GM13976 (cell line): ENCODE data around the gene PLCB1.
"Not testable (repeated sequence)": the region's sequence is repeated elsewhere in the genome, so short reads cannot be mapped to it uniquely, and the experiment has no call there.

Experiments
- DNase-seq: peaks from one replicate; pipeline ENCODE4 v3.0.0; 2012; ENCODE audit warnings: low spot score
- in situ Hi-C: fragments of 300-500 bp; cut with MboI; formaldehyde crosslinking; loops from one replicate; pipeline ENCODE4 v1.12.0; 2022; ENCODE audit warnings: low sequenced_read_pairs, mixed read lengths, inconsistent platforms; ENCODE audit not compliant: unreplicated experiment
- TF ChIP-seq, protein P1 (sequence below): IDR thresholded peaks from 2 replicates; pipeline ENCODE4 v1.5.1; 2012; ENCODE audit warnings: borderline replicate concordance, mild to moderate bottlenecking; ENCODE audit not compliant: insufficient read depth; ENCODE audit errors: extremely low read depth, missing control alignments, control extremely low read depth

PLCB1 gene

DNA sequence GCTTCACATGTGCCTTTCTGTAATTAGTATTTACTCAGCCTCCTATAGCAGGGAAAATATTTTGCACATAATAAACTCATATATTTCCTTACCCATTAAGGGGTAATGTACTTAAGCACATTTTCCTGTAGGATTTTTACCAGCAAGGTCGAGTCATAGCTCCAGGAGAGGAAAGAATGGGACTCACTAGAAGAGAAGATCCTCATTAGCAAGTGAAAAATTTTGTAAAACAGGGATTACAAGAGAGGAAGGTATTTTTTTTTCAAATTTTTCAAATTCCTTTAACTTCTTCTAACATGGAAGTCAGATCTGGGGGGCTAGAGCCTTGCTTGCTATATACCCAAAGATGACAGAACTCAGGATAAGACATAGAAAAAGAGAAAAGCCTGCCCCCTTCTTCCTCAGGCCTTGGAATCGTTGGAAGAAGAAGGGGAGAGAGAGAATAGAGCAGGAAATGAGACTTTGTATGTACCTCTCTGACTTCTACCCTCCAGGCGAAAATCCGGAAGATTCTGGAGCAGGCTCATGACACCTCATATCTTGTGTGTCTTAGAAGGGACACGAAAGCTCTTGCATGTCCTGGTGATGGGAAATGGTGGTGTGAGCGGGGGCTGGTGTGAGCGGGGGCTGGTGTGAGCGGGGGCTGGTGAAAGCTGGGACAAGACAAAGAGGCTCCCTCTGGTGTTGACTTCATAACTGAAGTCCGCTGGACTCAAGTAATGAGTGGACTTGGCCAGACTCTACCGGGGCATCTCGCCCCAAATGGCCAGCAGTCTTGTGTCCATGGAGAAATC is 679.9 kb downstream of the PLCB1 start:
- in situ Hi-C loops = no loop called here
- TF ChIP-seq, protein P1, sequence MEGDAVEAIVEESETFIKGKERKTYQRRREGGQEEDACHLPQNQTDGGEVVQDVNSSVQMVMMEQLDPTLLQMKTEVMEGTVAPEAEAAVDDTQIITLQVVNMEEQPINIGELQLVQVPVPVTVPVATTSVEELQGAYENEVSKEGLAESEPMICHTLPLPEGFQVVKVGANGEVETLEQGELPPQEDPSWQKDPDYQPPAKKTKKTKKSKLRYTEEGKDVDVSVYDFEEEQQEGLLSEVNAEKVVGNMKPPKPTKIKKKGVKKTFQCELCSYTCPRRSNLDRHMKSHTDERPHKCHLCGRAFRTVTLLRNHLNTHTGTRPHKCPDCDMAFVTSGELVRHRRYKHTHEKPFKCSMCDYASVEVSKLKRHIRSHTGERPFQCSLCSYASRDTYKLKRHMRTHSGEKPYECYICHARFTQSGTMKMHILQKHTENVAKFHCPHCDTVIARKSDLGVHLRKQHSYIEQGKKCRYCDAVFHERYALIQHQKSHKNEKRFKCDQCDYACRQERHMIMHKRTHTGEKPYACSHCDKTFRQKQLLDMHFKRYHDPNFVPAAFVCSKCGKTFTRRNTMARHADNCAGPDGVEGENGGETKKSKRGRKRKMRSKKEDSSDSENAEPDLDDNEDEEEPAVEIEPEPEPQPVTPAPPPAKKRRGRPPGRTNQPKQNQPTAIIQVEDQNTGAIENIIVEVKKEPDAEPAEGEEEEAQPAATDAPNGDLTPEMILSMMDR = no peak
- DNase-seq = no peak

DNA sequence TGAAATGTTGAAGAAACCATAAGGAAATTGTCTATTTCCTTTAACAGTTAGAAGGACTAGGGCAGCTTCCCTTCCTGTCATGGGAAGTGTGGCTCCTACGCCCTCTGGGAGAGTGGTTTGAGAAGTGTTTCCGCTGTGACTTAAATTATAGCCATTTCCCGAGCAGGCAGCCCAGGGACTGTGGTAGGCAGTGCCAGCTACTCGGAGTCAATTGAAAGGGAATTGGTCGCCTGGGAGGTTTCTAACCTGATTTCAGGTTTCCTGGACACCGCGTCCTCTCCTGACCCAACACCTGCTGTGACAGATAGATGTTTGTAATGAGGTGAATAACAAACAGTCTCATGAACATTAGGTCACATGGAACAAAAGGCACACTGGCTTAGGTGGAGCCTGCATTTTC is 680.8 kb downstream of the PLCB1 start:
- no peak for DNase-seq
- TF ChIP-seq, protein P1 = no peak
- in situ Hi-C loops = no loop called here

DNA sequence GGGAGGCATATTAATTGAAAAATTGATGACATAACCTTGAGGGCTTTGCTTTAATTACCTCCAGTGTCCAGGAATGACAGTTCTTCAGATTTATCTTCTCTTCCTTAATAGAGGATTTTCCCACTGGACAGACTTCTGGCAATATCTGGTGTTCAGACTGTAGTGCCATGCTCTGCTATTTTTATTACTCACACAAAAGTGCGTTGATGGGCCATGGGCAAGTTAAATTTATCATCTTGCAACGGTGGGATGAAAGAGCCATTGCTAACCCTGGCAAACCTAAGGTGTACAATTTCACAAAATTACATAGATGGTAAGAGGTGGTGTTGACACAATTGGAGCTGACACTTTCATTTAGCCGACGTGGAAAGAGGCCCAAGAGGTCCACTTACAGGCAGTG is 683.1 kb downstream of the PLCB1 start:
- TF ChIP-seq, protein P1 = no peak
- in situ Hi-C loops = no loop called here

DNA sequence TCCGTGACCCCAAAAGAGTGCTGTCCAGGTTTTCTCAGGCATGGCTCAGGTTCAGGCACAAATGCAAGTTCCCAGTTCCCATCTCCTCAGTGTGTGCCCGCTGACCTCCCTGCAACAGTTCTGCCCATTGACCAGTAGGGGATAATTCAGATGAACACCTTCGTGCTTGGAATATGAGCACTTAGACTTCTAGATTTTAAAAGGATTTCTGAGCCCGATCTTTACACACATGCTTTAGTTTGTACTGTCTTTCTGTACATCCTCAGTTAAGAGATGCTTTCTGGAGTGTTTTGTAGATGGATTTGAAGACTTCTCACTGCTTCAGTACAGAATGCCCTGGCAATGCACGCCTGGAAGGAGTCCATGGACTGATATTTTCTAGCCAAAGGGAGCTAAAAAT is 697.2 kb downstream of the PLCB1 start:
- TF ChIP-seq, protein P1 = no peak
- no peak for DNase-seq
- in situ Hi-C loops = no loop called here

More for the DNA sequence above, 683.1 kb downstream of the PLCB1 start:
- DNase-seq = no peak

DNA sequence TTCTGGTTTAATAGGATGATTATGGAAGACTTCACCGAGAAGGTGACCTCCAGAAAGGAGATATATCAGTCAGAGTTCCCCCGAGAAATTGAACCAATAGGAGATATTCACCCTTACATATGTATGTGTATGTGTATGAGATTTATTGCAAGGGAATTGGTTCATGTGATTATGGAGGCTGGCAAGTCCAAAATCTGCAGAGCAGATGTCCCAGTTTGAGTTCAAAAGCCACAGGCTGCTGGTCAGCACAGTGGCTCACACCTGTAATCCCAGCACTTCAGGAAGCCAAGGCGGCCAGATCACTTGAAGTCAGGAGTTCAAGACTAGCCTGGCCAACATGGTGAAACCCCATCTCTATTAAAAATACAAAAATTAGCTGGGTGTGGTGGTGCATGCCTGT is 702.2 kb downstream of the PLCB1 start:
- DNase-seq, in situ Hi-C loops: not testable (repeated sequence)

DNA sequence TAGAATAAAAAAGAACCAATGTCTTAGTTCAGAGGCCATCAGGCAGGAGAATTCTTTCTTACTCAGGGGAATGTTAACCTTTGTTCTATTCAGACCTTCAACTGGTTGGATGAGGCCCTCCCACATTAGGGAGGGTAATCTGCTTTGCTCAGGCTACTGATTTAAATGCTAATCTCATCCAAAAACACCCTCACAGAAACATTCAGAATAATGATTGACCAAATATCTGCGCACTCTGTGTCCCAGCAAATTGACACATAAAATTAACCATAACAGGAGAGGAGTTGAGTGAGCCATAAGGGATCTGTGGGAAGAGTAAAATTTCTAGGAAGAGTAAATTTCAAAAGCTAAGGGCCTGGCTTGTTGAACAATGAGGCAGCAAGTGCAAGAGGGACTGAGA is 702.8 kb downstream of the PLCB1 start:
- in situ Hi-C loops = no loop called here
- TF ChIP-seq, protein P1 = no peak
- no peak for DNase-seq

DNA sequence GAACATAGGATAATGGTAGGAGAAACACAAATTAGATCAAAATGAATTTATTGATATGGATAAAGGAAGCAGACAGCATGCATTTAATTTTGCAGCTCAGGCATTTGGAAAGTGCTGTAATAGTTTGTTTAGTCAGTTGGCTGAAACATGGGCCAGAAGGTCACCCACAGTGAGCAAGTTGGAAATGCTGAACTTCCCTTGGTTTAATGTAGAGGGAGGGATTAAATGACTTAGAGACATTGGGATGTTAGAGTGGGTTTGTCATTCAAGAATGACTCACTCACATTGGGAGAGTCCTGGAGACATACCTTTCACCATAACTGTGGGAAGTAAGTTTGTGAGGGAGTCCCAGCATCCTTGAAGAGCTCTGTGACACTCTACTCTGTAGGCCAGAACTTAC is 705.3 kb downstream of the PLCB1 start:
- in situ Hi-C loops = no loop called here
- TF ChIP-seq, protein P1 = no peak
- no peak for DNase-seq
